Measurements from ENCODE around the gene CCDC63. TPM values are rescaled to one million over a fixed set of nuclear protein-coding genes. Genes with fewer than 3 reads are reported as not detected.

CCDC63 gene
- total and polyA plus RNA-seq, 2 donors (not counting 3 experiments of a cell fraction or from before 2014, with no cell fraction given) = not detected

DNA sequence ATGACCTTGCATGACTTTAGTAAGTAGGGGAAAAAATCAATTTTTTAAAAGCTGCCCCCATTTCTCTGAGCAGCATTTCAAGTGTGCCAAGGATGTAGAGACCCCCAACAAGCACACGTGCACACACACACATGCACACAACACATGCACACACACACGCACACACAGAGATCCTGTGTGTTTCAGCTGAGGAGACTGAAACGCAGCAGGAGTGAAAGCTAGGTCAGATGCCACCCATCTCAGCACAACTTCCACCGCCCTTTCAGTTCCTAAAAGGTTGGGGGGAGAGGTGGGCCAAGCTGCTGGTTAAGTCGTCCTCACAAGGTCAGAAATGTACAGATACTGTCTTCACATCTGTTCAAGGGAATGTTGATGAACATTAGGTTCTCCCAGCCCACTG is 59.7 kb downstream of the CCDC63 start:
- no peaks in the 10 kb centered on the region for H3K79me2 ChIP-seq (ENCODE audit: control insufficient read depth, insufficient read depth, low read length)
- no TSS peak for BruUV-seq (replicated peaks)
- H3K9me3 ChIP-seq (replicated peaks; ENCODE audit: control insufficient read depth, insufficient read depth, low read length) = no peaks in the 10 kb centered on the region
- DNase-seq (ENCODE audit: low read depth, low spot score) (no peak), FAIRE-seq (no peak)
- no peaks in the 10 kb centered on the region for H3K9me1 ChIP-seq (replicated peaks; ENCODE audit: control insufficient read depth, extremely low read depth, insufficient read depth, low read length)
- H4K20me1 ChIP-seq (replicated peaks; ENCODE audit: control insufficient read depth, extremely low read depth, insufficient read depth, low read length) = no peaks in the 10 kb centered on the region
- H3K4me1 ChIP-seq (ENCODE audit: control insufficient read depth, extremely low read depth, insufficient read depth, low read length) = no peaks in the 10 kb centered on the region
- intact Hi-C loops (cut with micrococcal nuclease) (no loop called here), dilution Hi-C loops (cut with MboI; ENCODE audit: extremely low pct_ligation_motif_present, low sequenced_read_pairs) (no loop called here)
- TF ChIP-seq, protein P1, sequence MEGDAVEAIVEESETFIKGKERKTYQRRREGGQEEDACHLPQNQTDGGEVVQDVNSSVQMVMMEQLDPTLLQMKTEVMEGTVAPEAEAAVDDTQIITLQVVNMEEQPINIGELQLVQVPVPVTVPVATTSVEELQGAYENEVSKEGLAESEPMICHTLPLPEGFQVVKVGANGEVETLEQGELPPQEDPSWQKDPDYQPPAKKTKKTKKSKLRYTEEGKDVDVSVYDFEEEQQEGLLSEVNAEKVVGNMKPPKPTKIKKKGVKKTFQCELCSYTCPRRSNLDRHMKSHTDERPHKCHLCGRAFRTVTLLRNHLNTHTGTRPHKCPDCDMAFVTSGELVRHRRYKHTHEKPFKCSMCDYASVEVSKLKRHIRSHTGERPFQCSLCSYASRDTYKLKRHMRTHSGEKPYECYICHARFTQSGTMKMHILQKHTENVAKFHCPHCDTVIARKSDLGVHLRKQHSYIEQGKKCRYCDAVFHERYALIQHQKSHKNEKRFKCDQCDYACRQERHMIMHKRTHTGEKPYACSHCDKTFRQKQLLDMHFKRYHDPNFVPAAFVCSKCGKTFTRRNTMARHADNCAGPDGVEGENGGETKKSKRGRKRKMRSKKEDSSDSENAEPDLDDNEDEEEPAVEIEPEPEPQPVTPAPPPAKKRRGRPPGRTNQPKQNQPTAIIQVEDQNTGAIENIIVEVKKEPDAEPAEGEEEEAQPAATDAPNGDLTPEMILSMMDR (IDR thresholded peaks at IDR 0.05; ENCODE audit: extremely low read depth in 1 of 2, insufficient read depth in 1 of 2, low read depth in 1 of 2, low read length in 2 of 2) = no peak
- no peak for TF ChIP-seq FOS (IDR thresholded peaks at IDR 0.05; ENCODE audit: borderline replicate concordance, insufficient read depth, low read length)
- TF ChIP-seq JUN (IDR thresholded peaks at IDR 0.05; ENCODE audit: borderline replicate concordance, insufficient read depth, insufficient read length, low read depth) = no peak
- H3K27ac ChIP-seq (ENCODE audit: insufficient read depth, low read depth, low read length) = no peak overlapping the region
- H3K4me2 ChIP-seq (ENCODE audit: insufficient read depth, low read length) = no peak overlapping the region
- no peak overlapping the region for H3K9ac ChIP-seq (replicated peaks; ENCODE audit: extremely low read depth, insufficient read depth, low read length)
- ChIA-PET CTCF (interaction anchor here (1.0 to 1.2 kb wide), 2 partner anchors 10 to 19 kb away, joined by 3 read pairs; no protein-coding TSS in a partner anchor), POLR2A (no interaction called here)
- no peak overlapping the region for H2AFZ ChIP-seq (ENCODE audit: low read depth, low read length)
- H3K36me3 ChIP-seq (ENCODE audit: control insufficient read depth in 2 of 2, extremely low read depth in 1 of 2, insufficient read depth in 2 of 2, low read length in 2 of 2) = no peaks in the 10 kb centered on the region
- peaks cover 0 to 2% of the 10 kb centered on the region in 2 experiments for H3K27me3 ChIP-seq (ENCODE audit: control insufficient read depth in 2 of 2, insufficient read depth in 2 of 2, low read length in 2 of 2)
- H3K4me3 ChIP-seq (replicated peaks in 1 of 3; ENCODE audit: insufficient read depth in 1 of 3, low read depth in 1 of 3, low read length in 3 of 3) = no peak overlapping the region

DNA sequence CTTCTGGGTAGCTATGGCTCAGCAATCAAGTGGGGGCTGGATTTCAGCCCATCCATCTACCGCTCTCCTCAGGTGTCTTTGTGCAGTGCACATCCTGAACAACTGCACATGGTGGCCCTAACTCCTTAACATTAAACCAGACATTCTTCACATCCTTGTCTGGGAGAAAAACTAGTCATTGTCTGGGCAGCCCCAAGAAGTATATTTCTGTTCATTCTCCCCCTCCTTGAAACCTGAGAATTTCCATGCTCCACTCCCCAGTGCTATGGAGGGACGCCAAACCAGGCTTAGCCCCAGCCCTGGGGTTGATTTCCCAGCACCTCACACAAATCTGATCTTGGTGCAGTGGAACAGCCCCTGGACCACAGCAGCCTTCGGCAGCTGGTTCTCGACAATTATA is 60.2 kb downstream of the CCDC63 start:
- Histone ChIP-seq H3K79me2 (ENCODE audit: control insufficient read depth, insufficient read depth, low read length) (no peaks in the 10 kb centered on the region), H4K20me1 (replicated peaks; ENCODE audit: control insufficient read depth, extremely low read depth, insufficient read depth, low read length) (no peaks in the 10 kb centered on the region), H3K9ac (replicated peaks; ENCODE audit: extremely low read depth, insufficient read depth, low read length) (no peak overlapping the region), H3K9me1 (replicated peaks; ENCODE audit: control insufficient read depth, extremely low read depth, insufficient read depth, low read length) (no peaks in the 10 kb centered on the region), H2AFZ (ENCODE audit: low read depth, low read length) (no peak overlapping the region), H3K4me1 (ENCODE audit: control insufficient read depth, extremely low read depth, insufficient read depth, low read length) (no peaks in the 10 kb centered on the region), H3K27ac (ENCODE audit: insufficient read depth, low read depth, low read length) (no peak overlapping the region), H3K27me3 (ENCODE audit: control insufficient read depth in 2 of 2, insufficient read depth in 2 of 2, low read length in 2 of 2) (peaks cover 0 to 2% of the 10 kb centered on the region in 2 experiments), H3K4me3 (replicated peaks in 1 of 3; ENCODE audit: insufficient read depth in 1 of 3, low read depth in 1 of 3, low read length in 3 of 3) (no peak overlapping the region), H3K9me3 (replicated peaks; ENCODE audit: control insufficient read depth, insufficient read depth, low read length) (no peaks in the 10 kb centered on the region), H3K4me2 (ENCODE audit: insufficient read depth, low read length) (no peak overlapping the region), H3K36me3 (ENCODE audit: control insufficient read depth in 2 of 2, extremely low read depth in 1 of 2, insufficient read depth in 2 of 2, low read length in 2 of 2) (no peaks in the 10 kb centered on the region)
- intact Hi-C loops (cut with micrococcal nuclease) (no loop called here), dilution Hi-C loops (cut with MboI; ENCODE audit: extremely low pct_ligation_motif_present, low sequenced_read_pairs) (no loop called here)
- TF ChIP-seq FOS (IDR thresholded peaks at IDR 0.05; ENCODE audit: borderline replicate concordance, insufficient read depth, low read length) (no peak), POLR2AphosphoS5 (IDR thresholded peaks at IDR 0.05; ENCODE audit: insufficient read depth, low read depth, low read length) (no peak), MYC (IDR thresholded peaks at IDR 0.05; ENCODE audit: low read depth, low read length) (no peak), EZH2 (IDR thresholded peaks at IDR 0.05; ENCODE audit: borderline replicate concordance, low read depth, low read length, severe bottlenecking) (no peak), POLR2A (IDR thresholded peaks at IDR 0.05; ENCODE audit: low read depth, low read length) (no peak), GATA2 (IDR thresholded peaks at IDR 0.05; ENCODE audit: insufficient read depth, insufficient read length, low read depth, low read length) (no peak), JUN (IDR thresholded peaks at IDR 0.05; ENCODE audit: borderline replicate concordance, insufficient read depth, insufficient read length, low read depth) (no peak)
- TF ChIP-seq, protein P2, sequence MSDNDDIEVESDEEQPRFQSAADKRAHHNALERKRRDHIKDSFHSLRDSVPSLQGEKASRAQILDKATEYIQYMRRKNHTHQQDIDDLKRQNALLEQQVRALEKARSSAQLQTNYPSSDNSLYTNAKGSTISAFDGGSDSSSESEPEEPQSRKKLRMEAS (IDR thresholded peaks at IDR 0.05; ENCODE audit: insufficient read depth, insufficient read length) = no peak
- TF ChIP-seq, protein P1 (IDR thresholded peaks at IDR 0.05; ENCODE audit: extremely low read depth in 1 of 2, insufficient read depth in 1 of 2, low read depth in 1 of 2, low read length in 2 of 2) = no peak
- POLR2A ChIA-PET = no interaction called here
- CTCF ChIA-PET = interaction anchor here (1.0 to 1.2 kb wide), 2 partner anchors 11 to 19 kb away, joined by 3 read pairs; no protein-coding TSS in a partner anchor
- BruUV-seq (replicated peaks) = no TSS peak
- DNase-seq (ENCODE audit: low read depth, low spot score) (no peak), FAIRE-seq (no peak)

All from endothelial cell of umbilical vein (primary cell).